ENCODE results near the gene ZCCHC13. TPM values are rescaled to one million over a fixed set of nuclear protein-coding genes. Genes with fewer than 3 reads are reported as not detected.

Gene ZCCHC13
- not detected in 2 replicates for total RNA-seq (2016; rRNA removed; fragmentation: Illumina TruSeq; extraction: Trizol)
- not detected in 2 replicates for total RNA-seq (2016; cell fraction: cytosol; rRNA removed; fragmentation: Illumina TruSeq; extraction: Trizol; ENCODE audit: low read depth)
- not detected in 2 replicates for total RNA-seq (2016; cell fraction: insoluble cytoplasmic fraction; rRNA removed; fragmentation: Illumina TruSeq; extraction: Trizol)
- not detected in 2 replicates for total RNA-seq (2016; cell fraction: membrane; rRNA removed; fragmentation: Illumina TruSeq; extraction: Trizol)
- not detected in 2 replicates for total RNA-seq (2016; cell fraction: nucleus; rRNA removed; fragmentation: Illumina TruSeq; extraction: Trizol)
- polyA plus RNA-seq (2011; rRNA removed) = not detected in 2 replicates
- not detected in 2 replicates for polyA plus RNA-seq (2011; cell fraction: cytosol; rRNA removed)
- not detected in 2 replicates for polyA plus RNA-seq (2011; cell fraction: nucleus; rRNA removed)
- polyA plus RNA-seq (2012) = not detected in 2 replicates
- not detected in 2 replicates for polyA plus RNA-seq (2016; cell fraction: cytosol; fragmentation: Illumina TruSeq; extraction: Trizol; ENCODE audit: low read depth)
- not detected in 2 replicates for polyA plus RNA-seq (2016; cell fraction: insoluble cytoplasmic fraction; fragmentation: Illumina TruSeq; extraction: Trizol; ENCODE audit: low read depth)
- not detected in 2 replicates for polyA plus RNA-seq (2016; cell fraction: membrane; fragmentation: Illumina TruSeq; extraction: Trizol; ENCODE audit: low read depth)
- not detected in 2 replicates for polyA plus RNA-seq (2016; cell fraction: nucleus; fragmentation: Illumina TruSeq; extraction: Trizol; ENCODE audit: insufficient read depth, low read depth)
- not detected in 2 replicates for polyA minus RNA-seq (2011; rRNA and poly(A)+ RNA removed; ENCODE audit: low replicate concordance)
- polyA minus RNA-seq (2011; cell fraction: cytosol; rRNA and poly(A)+ RNA removed) = not detected in 2 replicates
- not detected in 2 replicates for polyA minus RNA-seq (2011; cell fraction: nucleus; rRNA and poly(A)+ RNA removed)
- Bru-seq, nascent RNA = not detected
- not detected for BruChase-seq, experiment 1, labeled RNA remaining after a 6-hour chase
- BruChase-seq, experiment 2, labeled RNA remaining after a 2-hour chase = not detected
- long read RNA-seq, experiment 1 = 0 reads
- long read RNA-seq, experiment 2 = 0 reads

GRCh38 chrX:74304016-74304415 is at the start of gene ZCCHC13:
ZCCHC13 (plus strand) TSS chrX:74304180; CDS start chrX:74304267, 87 bp downstream.
- Histone ChIP-seq H3K27ac (ENCODE audit: extremely low read length, insufficient read depth, low read length) (no peak within 1 kb of the TSS), H3K9me3 (ENCODE audit: low read length) (no peaks in the 10 kb centered on the region), H3K4me3 (replicated peaks in 1 of 3; ENCODE audit: insufficient read depth in 1 of 3, low read depth in 2 of 3, low read length in 3 of 3) (no peak within 1 kb of the TSS), H3K4me2 (ENCODE audit: low read depth, low read length) (no peak within 1 kb of the TSS), H3K79me2 (ENCODE audit: insufficient read depth, low read length) (no peaks in the 10 kb centered on the region), H4K20me1 (ENCODE audit: insufficient read depth, low read length) (no peaks in the 10 kb centered on the region), H3K4me1 (ENCODE audit: insufficient read depth, low read length) (no peaks in the 10 kb centered on the region), H3K27me3 (ENCODE audit: control insufficient read depth in 1 of 2, insufficient read depth in 2 of 2, low read length in 2 of 2) (no peaks in the 10 kb centered on the region), H3K9ac (ENCODE audit: insufficient read depth, low read depth, low read length) (no peak within 1 kb of the TSS), H2AFZ (ENCODE audit: low read length) (no peak within 1 kb of the TSS), H3K36me3 (replicated peaks in 1 of 2; ENCODE audit: control insufficient read depth in 1 of 2, insufficient read depth in 2 of 2, low read length in 2 of 2) (no peaks in the 10 kb centered on the region)
- intact Hi-C loops (cut with micrococcal nuclease; ENCODE audit: unreplicated experiment) = no loop called here
- in situ Hi-C loops (cut with HindIII; ENCODE audit: extremely low pct_ligation_motif_present, low pct_unique_long_range_greater_than_20kb) = no loop called here
- POLR2A ChIA-PET = no interaction called here
- DNase-seq (ENCODE audit: low spot score) = no peak
- no peak for ATAC-seq
- 60% methylated on average over 14 of the region's 20 CpGs for WGBS (ENCODE audit: low lambda C conversion rate)
- no peak for FAIRE-seq
- CTCF ChIA-PET (ENCODE audit: low intra/inter-chr PET ratio, low total read pairs) = no interaction called here
- no TSS peak for BruUV-seq (replicated peaks)
- TF ChIP-seq SNAPC4 (CRISPR knock-in tag; IDR thresholded peaks at IDR 0.05) (no peak), ATRX (CRISPR knock-in tag; IDR thresholded peaks at IDR 0.05; ENCODE audit: borderline replicate concordance) (no peak), EHMT2 (IDR thresholded peaks at IDR 0.05; ENCODE audit: borderline replicate concordance, low read depth, low read length) (no peak), ZNF672 (CRISPR knock-in tag; IDR thresholded peaks at IDR 0.05) (no peak), ZNF331 (CRISPR knock-in tag; IDR thresholded peaks at IDR 0.05) (no peak), TERF1 (CRISPR knock-in tag; IDR thresholded peaks at IDR 0.05) (no peak), ZNF431 (CRISPR knock-in tag; IDR thresholded peaks at IDR 0.05; ENCODE audit: borderline replicate concordance, low read depth) (no peak), ZBTB44 (CRISPR knock-in tag; IDR thresholded peaks at IDR 0.05) (no peak), SMYD3 (CRISPR knock-in tag; IDR thresholded peaks at IDR 0.05) (no peak), YEATS4 (CRISPR knock-in tag; IDR thresholded peaks at IDR 0.05; ENCODE audit: borderline replicate concordance) (no peak), POGK (CRISPR knock-in tag; conservative IDR thresholded peaks at IDR 0.05) (no peak)
